DMS114 treated with DMSO at 0.1 percent for 48 hours (cell line): ENCODE data around the gene MKNK1.

ENCODE experiments used
- DNase-seq: peaks from one replicate; lab custom pipeline; 2025; ENCODE audit not compliant: unreplicated experiment; lab: John Stamatoyannopoulos, UW

MKNK1 gene

DNA sequence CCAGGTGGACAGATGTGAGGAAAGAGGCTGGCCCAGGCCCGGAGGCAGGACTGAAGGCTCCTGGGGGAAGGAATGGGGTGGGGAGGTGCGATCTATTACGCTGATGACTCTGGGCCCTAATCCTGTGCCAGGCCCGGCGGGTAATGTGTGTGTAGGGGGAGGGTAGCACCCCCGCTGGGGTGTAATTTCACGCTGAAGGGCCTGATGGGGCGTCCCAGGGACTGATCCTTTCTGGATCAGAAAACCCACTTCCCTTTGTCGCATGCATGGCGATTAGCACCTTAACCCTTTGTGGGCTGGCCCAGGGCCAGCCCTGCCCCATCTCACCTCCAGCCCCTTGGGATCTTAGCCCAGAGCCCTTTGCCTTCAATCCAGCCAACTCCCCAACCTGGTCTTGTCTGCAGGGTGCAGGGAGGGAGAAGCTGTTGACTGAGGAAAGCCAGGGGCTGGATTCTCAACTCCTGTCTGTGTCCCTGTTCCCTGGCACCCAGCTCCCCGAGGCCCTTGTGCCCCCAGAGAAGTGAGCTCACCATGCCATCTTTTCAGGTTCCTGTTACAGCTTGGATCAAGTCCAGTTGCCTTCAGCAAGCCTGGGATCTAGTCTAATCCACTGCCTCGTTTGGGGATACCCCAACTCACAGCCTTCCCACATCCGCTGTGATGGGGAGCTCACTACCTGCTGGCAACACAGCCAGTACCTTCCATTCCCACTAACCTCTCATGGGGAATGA lies 78.7 kb downstream of the MKNK1 start:
- DNase-seq: no peak

DNA sequence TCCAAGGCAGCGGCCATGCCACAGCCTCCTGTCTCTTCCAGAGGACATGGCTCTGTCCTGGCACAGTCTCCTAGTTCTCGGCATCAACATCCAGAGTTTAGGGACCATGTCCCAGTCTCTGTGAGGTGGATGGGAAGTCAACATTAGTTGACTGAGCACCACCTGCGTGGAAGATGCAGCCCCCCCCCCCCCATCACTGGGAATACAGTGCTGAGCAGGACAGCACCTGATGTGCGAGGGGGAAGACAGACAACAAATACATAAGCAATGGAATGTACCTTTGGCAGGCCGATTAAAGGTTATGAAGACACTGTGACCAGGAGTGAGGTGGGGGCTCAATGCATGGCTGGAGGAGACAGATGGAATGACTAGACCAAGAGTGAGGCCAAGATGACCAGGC lies 79.2 kb downstream of the MKNK1 start:
- no peak for DNase-seq

DNA sequence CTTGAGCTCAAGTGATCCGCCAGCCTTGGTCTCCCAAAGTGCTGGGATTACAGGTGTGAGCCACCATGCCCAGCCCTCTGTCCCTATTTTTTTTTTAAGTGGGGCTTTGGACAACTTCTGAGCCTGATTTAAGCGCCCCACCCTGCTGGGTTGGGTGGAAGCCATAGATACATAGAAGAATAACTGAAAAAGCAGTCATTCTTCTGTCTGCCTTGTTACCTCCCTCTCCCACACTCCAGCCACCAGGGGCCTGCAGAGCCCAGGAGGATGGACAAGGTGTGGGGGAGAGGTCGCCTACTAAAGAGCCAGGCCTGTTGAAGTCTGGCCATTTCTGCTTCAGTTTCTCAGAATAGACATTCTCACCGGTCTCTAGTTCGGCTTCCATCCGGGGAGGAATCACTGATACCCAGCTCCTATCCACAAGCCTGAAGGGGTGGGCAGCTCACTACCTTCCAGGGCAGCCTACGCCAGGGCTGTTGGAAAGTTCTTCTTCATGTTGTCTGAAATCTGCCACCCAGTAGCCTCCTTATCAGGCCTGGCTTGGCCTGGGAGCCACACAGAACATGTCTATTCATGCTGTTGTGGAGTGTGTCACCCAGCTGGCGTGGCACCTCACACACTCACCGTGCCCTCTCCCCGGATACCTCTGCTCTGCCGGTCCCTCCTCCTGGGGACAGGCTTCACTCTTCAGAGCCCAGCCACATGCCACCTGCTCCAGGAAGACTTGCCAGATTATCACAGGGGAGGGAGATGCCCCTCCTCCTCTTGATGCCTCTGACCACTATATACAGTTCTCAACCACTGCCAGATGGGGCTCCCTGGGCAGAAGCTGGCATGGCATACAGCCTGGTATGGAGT lies 80.3 kb downstream of the MKNK1 start:
- no peak for DNase-seq

DNA sequence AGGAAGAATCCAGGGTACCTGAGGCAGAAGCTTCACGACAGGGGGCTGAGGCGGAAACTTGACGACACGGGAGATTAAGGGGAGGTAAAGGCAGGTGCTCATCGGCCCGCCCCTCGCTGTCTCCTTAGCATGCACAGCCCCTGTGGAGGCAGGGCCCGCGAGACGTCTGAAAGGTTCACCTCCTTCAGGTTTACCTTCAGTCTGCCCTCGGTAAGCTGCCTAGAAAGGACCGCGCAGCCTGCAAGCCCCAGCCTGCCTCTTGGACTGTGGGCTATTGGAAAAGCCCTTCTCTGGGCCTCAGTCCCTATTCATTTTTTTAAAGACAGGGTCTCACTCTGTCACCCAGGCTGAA lies 81.1 kb downstream of the MKNK1 start:
- no peak for DNase-seq

DNA sequence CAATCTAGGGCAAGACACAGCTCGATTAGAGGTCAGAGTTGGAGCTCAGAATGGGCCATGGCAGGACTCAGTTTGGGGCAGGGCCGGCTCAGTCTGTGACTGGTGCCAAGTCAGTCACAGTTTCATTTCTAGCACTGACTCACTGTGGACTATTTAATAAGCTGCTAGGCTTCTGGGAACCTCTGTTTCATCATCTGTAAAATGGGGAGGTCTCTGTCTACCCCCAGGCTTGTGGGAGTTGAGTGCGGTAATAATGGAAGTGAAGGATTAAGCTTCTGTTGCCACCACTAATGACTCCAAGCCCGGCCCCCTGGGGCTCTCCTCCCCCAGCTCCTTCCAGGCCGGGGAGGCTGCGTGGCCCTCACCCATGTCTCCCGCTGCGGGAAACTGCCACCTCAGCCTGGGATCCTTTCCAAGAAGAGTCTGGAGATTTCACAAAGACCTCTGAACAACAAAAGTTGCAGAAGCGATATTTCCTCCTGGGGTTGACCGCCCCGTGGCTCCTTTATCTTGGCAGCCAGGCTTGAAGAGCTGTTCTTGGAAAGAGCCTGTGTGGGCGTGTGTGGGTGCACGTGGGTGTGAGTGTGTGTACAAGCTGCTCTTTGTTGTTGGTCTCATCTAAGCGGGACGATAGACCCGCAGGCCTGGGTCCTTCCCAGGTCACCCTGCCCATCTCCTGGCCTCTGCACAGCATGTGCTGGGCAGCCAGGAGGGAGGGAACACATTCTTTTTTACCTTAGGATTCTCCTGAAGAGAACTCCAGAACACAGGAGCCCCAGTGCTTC lies 81.7 kb downstream of the MKNK1 start:
- no peak for DNase-seq

DNA sequence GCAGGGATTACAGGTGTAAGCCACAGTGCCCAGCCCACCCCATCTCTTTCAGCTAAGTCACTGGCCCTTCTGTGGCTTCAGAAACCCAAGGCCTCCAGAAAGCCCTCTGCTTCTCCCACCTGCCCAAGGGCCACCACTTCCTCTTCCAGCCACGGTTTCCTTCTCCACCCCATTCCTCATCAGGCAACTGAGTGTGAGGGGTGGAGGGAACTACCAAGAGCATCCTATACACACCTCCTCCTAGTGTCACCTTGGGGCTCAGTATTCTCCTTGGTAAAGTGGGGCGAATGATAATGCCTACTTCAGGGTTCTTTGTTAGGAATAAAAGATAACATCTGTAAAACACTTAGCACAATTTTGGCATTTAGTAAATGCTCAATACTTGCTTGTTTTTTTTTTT lies 82.7 kb downstream of the MKNK1 start:
- DNase-seq: no peak

DNA sequence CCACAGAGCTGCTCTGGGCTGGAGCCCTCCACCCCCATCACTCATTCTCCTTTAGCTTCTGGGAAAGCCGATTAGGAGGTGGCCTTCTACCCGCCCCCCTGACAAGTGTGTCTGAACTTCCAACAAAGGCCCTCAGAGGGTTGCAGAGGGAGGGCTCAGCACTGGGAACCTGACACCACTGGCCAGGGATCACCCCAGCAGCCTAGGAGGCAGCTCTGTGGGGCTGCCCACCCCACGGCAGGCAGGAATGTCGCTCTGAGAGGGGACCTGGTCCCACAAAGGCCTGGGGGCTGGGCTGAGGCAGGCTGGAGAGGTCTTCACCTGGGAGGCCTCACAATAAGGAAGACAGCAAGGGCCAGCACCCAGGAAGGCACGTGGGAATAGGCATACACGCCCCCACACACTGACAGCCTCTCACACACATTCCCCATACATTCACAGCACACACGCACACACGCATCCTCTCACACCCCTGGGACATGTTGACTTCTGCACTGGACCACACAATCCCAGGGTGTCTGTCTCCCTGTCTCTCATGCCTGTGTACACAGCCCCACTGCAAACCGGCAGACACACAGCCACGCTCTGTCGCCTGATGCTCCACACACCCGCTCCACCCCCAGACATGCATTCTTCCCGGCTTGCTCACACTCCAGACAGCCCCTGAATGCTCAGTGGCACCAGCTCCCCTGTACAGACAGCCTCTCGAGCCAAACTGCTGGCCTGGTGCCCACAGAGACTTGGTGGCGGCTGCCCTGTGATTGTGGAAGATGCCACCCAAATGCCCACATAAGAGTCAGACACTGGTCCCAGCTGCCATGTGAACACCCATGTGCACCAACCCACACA lies 83.8 kb downstream of the MKNK1 start:
- DNase-seq: no peak

DNA sequence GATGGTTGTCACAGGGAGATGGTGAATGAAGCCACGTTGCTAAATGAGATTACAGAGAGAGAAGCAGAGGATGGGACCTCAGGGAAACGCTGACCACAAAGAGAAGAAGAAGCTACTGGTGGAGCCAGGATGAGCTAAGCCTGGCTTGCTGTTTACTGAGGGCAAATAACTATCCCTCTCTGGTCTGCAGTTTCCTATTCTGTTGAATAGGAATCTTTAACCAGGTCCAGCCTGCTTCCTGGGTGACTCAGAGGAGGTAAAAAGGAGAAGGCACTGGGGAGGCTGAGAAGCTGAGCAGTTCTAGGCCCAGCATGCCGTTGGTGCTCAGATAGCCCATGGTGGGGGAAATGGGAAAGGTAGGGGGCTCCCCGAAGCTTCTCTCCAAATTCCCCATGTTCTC lies 84.9 kb downstream of the MKNK1 start:
- DNase-seq: no peak

DNA sequence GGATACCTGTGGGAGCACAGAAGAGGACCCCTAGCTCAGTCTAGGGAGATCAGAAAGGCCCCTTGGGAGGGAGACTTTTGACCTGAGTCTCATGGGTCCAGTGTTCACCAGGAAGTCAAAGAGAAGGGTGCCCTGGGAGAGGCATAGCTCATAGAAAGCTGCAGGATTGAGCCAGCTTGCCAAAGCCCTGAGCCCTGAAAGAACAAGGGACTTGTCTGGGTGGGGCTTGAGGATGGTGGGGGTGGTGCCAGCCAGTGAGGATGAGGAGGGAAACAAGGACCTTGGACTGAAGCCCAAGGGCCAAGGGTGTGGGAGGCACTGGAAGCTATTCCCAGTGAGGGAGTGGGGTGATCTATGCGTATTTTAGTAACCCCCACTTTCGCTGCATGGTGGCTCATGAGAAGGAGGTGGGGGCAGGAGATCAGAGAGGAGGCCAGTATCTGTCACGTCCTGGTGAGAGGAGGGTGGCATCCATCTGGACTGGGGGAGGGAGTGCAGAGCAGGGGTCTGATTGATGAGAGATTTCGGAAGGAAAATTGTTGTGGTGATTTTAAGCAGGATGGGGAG lies 86.1 kb downstream of the MKNK1 start:
- DNase-seq: no peak

DNA sequence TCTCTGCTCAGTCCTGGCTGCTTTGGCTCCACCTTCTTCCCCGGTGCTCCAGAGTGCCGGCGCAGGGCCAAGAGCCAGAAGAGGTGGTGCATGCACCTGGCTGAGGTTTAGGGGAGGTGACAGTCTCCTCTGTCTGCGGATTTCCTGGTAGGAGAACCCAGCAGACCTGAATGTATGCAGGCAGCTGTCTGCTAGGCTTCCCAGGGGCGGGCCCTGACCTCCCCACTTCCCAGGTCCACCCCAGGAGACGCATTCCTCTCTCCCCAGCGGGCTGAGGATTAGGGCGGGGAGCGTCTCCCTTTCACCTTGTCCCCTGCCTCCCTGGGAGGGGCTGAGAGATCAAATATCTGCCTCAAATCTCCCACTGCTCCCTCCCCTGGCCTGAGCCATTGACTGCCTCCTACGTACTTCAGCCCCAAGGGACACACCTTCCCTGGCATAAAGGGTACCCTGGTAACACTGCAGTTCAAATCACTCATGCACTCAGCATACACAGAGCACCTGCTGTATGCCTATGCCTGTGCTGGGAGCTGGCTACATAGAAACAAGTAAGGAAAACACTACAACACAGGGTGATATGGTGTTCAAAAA lies 87.0 kb downstream of the MKNK1 start:
- DNase-seq: no peak

DNA sequence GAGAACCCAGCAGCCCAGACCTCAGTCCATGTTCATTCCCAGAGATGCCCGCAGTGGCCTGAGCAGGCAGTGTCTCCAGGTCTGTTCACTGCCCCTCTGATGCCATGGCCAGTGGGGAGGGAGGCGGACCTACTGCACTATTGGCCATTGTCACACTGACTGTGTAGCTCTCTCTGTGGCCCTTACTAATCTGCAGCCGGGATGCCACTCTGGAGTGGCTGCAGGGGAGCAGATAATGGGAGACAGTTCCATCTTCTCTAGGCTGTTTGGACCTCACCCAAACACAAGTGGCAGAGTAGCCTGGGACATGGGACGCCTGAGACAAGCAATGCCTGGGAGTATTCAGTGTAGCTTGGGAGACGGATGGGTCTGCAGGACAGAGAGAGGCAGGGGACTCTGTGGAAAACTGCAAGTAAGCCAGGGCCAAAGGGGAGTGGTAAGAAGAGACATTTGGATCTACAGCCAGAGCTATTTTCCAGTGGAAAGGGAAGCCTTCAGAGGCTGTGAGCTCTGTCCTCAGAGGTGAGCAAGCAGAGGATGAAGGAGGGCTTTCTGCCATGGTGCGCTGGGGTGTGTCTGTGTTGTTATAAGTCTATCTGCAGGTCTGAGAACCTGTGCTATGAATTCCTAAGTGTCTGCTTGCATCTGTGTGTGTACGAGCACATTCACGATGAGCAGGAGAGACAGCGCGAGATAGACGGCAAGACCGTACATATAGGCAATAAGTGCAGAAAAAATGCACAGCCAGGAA lies 87.7 kb downstream of the MKNK1 start:
- DNase-seq: no peak

DNA sequence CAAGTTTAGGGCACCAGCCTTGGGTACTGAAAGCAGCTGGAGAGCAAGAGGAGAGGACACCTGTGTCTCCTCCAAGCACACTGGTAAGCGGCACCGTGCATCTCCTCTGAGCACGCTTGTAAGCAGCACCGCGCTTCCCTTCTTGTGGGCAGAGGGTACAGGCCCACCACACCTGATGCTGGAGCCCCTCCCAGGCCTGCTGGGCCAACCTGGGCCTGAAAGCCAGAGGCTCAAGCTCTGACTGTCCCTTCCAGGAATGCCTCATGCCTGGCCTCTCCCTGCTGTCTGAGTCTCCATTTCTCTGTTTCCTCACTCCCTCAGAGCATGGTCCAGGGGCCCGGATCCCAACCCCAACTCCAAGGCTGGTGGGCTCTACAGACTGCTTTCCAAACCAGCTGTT lies 88.5 kb downstream of the MKNK1 start:
- no peak for DNase-seq

DNA sequence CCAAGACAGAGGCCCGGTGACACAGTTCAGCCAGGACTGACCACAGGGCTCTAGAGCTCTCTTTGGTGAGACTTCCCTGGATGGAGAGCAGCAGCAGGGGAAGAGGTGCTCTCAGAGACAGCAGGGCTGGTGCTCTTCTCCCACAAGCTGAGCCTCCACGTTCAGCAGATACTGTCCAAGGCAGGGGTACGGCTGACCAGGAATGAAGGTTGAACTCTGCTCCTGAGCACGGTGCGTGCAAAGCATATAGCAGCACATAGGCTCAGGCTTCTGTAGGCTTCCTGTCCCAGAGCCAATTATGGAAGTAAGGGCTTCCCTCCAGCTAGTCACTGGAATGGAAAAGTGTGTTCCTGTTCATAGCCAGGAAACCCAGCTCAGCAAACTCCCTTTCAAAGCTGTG lies 90.5 kb downstream of the MKNK1 start:
- no peak for DNase-seq

DNA sequence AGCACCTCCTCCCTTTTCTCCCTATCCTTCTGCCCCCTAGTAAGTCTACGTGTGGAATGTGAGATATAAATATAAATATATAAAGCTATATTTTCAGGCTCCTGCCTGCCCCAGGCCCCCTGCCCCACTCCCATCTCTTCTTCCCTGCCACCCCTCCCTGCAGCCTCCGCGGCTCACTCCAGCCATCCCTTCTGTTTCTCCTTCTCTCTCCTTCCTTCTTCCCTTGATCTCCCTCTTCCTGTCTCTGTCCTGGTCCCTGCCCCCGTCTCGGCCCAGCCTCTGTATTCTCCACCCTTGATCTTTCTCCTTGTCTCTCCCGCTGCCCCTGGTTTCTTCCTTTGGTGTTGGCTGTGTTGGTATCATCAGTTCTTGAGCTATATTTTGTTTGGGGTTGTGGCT lies 91.3 kb downstream of the MKNK1 start:
- DNase-seq: no peak

DNA sequence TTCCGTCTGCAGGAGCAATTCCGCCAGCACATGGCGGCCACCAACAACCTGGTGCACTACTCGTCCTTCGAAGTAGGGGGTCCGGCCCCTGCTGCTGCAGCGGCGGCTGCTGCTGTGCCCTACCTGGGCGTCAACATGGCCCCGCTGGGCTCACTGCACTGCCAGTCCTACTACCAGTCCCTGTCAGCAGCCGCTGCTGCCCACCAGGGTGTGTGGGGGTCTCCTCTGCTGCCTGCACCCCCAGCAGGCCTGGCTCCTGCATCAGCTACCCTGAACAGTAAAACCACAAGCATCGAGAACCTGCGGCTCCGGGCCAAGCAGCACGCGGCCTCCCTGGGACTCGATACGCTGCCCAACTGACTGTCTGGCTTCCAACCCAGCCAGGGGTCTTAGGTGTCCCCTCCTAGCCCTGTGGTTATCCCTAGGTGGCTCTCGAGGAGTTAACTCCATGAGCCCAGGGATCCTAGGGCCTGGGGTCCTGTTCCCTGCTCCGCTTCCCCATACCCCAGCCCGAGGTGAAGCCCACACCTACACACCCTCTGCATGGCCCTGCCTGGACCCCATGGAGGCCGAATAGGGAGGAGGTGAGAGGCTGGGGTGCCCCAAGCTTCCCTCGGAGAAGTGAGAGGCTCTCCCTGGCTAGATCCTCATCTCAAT lies 91.8 kb downstream of the MKNK1 start:
- no peak for DNase-seq

DNA sequence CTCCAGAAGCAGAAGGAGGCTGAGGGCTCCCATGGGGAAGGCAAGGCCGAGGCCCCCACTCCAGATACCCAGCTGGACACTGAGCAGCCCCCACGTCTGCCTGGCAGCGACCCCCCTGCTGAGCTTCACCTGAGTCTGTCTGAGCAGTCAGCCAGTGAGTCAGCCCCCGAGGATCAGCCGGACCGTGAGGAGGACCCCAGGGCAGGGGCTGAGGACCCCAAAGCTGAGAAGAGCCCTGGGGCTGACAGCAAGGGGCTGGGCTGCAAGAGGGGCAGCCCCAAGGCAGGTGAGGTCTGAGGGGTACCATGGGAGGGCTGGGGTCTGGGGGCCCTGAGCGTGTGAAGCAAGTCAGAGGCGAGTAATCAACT lies 93.1 kb downstream of the MKNK1 start:
- DNase-seq: no peak

DNA sequence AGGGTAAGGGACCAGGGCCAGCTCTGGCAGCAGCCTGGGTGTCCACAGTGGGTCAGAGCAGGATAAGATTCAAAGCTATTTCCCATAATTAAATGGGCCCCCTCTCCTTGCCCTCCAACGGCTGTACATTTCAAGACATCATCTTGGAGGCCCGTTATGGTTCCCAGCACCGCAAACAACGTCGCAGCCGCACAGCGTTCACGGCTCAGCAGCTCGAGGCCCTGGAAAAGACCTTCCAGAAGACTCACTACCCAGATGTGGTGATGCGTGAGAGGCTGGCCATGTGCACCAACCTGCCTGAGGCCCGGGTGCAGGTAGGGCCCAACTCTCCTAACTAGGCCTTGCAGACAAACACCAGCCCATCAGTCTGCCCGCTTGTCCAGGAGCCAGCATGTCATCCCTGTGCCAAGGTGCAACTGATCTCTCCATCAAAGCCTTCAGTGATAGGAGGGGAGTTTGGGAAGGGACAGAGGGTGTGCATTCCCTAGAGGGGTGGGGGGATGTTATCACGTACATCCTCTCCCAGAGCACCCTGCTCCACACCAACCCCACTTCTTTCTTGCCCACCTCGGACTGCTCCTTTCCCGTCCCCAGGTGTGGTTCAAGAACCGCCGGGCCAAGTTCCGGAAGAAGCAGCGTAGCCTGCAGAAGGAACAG lies 93.6 kb downstream of the MKNK1 start:
- no peak for DNase-seq

DNA sequence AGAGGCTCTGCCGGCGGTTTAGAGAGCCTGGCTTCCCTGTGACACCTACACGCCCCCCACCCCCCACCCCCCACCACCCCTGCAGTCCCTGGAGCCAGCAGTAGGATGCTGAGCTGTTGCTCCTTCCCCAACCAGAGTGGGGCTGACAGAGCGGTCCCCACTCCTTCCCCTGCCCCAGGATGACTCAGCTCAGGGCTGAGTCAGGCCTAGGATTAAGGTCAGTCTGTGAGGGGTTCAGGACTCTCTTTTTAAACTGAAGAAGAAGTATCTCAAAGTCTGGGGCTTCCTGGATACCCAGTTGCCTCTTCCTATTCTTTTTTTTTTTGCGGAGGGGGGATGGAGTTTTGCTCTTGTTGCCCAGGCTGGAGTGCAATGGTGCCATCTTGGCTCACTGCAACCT lies 95.3 kb downstream of the MKNK1 start:
- DNase-seq: no peak
